Endothelial cell of umbilical vein (primary cell): Measurements from ENCODE around the gene KRT79. TPM values are rescaled to one million over a fixed set of nuclear protein-coding genes. Genes with fewer than 3 reads are reported as not detected.

Source experiments
- BruUV-seq: library from RNA; stranded (reverse); fragments of 400-500 nt; replicated peaks from 2 replicates; lab custom pipeline; 2021; lab: Mats Ljungman, UMichigan
- CTCF ChIA-PET: fragments of 300-600, 350-600 bp; sonication (Branson Sonifier 250); formaldehyde crosslinking; loops from one replicate; lab custom pipeline; 2021; ENCODE audit warnings: antibody characterized with exemption, inconsistent platforms; lab: Charles Lee
- POLR2A ChIA-PET: fragments of 300-600, 350-600 bp; sonication (Branson Sonifier 250); formaldehyde crosslinking; loops from one replicate; lab custom pipeline; 2021; ENCODE audit warnings: antibody characterized with exemption, inconsistent platforms; lab: Charles Lee
- DNase-seq: peaks from one replicate; pipeline ENCODE4 v3.0.0-alpha.2; 2011; ENCODE audit warnings: low read depth, low spot score
- FAIRE-seq: peaks from 2 replicates; lab custom pipeline; 2011; peaks lifted over from hg19 to GRCh38; lab: Jason Lieb, UNC
- H2AFZ ChIP-seq: 2 replicates; pipeline ENCODE4 v1.6.0; 2012; ENCODE audit warnings: low read depth, low read length, control low read depth, inconsistent platforms
- H3K27ac ChIP-seq: 2 replicates; pipeline ENCODE4 v1.5.1; 2011; ENCODE audit warnings: low read depth, mild to moderate bottlenecking, control low read depth, low read length, moderate library complexity; ENCODE audit not compliant: insufficient read depth
- H3K27me3 ChIP-seq, 2 experiments: 2 replicates each; pipeline versions ENCODE4 v1.6.0 to v1.6.1; 2011; ENCODE audit warnings: low read length in 2 of 2, mixed read lengths in 1 of 2; ENCODE audit not compliant: control insufficient read depth in 2 of 2, insufficient read depth in 2 of 2
- H3K36me3 ChIP-seq, 2 experiments: 2 replicates in 1 of 2; 3 replicates in 1 of 2; pipeline ENCODE4 v1.5.1; 2011; ENCODE audit warnings: low read length in 2 of 2, mild to moderate bottlenecking in 1 of 2, moderate library complexity in 1 of 2; ENCODE audit not compliant: control insufficient read depth in 2 of 2, insufficient read depth in 2 of 2; ENCODE audit errors: extremely low read depth in 1 of 2
- H3K4me1 ChIP-seq: 3 replicates; pipeline ENCODE4 v1.5.1; 2011; ENCODE audit warnings: mild to moderate bottlenecking, low read length; ENCODE audit not compliant: control insufficient read depth, insufficient read depth; ENCODE audit errors: extremely low read depth
- H3K4me2 ChIP-seq: 2 replicates; pipeline ENCODE4 v1.6.1; 2011; ENCODE audit warnings: low read length, control low read depth, mixed read lengths; ENCODE audit not compliant: insufficient read depth
- H3K4me3 ChIP-seq, 3 experiments: fragments of 200-600 bp in 1 of 3; sonication (generic), shearing (Covaris generic) in 1 of 3; replicated peaks in 1 of 3; 2 replicates each; pipeline ENCODE4 v1.5.1; 2011 to 2016; ENCODE audit warnings: control low read depth in 3 of 3, low read length in 3 of 3, mild to moderate bottlenecking in 2 of 3, inconsistent platforms in 1 of 3, low read depth in 1 of 3, moderate library complexity in 1 of 3; ENCODE audit not compliant: insufficient read depth in 1 of 3
- H3K79me2 ChIP-seq: 2 replicates; pipeline ENCODE4 v1.6.0; 2012; ENCODE audit warnings: low read length, inconsistent platforms; ENCODE audit not compliant: control insufficient read depth, insufficient read depth
- H3K9ac ChIP-seq: replicated peaks from 2 replicates; pipeline ENCODE3; 2011; ENCODE audit warnings: low read length, control low read depth; ENCODE audit not compliant: insufficient read depth; ENCODE audit errors: extremely low read depth
- H3K9me1 ChIP-seq: replicated peaks from 3 replicates; pipeline ENCODE4 v1.6.0; 2011; ENCODE audit warnings: mild to moderate bottlenecking, low read length; ENCODE audit not compliant: control insufficient read depth, insufficient read depth; ENCODE audit errors: extremely low read depth
- H3K9me3 ChIP-seq: replicated peaks from 2 replicates; pipeline ENCODE4 v1.5.1; 2012; ENCODE audit warnings: low read length, inconsistent platforms; ENCODE audit not compliant: control insufficient read depth, insufficient read depth
- H4K20me1 ChIP-seq: replicated peaks from 2 replicates; pipeline ENCODE3; 2011; ENCODE audit warnings: mild to moderate bottlenecking, low read length; ENCODE audit not compliant: control insufficient read depth, insufficient read depth; ENCODE audit errors: extremely low read depth
- EZH2 ChIP-seq: IDR thresholded peaks from 2 replicates; pipeline ENCODE4 v1.6.1; 2012; ENCODE audit warnings: borderline replicate concordance, low read depth, mild to moderate bottlenecking, moderate library complexity, low read length, inconsistent platforms; ENCODE audit not compliant: severe bottlenecking
- FOS ChIP-seq: IDR thresholded peaks from 2 replicates; pipeline ENCODE4 v1.6.1; 2011; ENCODE audit warnings: mild to moderate bottlenecking, low read length, moderate library complexity, borderline replicate concordance; ENCODE audit not compliant: insufficient read depth
- GATA2 ChIP-seq: IDR thresholded peaks from 2 replicates; pipeline ENCODE4 v1.7.0; 2011; ENCODE audit warnings: low read depth, mild to moderate bottlenecking, moderate library complexity, mixed read lengths, low read length; ENCODE audit not compliant: insufficient read length, insufficient read depth
- JUN ChIP-seq: IDR thresholded peaks from 2 replicates; pipeline ENCODE4 v1.6.1; 2011; ENCODE audit warnings: borderline replicate concordance, low read depth; ENCODE audit not compliant: insufficient read length, insufficient read depth
- MAX ChIP-seq: IDR thresholded peaks from 2 replicates; pipeline ENCODE4 v1.6.1; 2011; ENCODE audit not compliant: insufficient read depth, insufficient read length
- MYC ChIP-seq: IDR thresholded peaks from one replicate; pipeline ENCODE4 v1.6.1; 2011; ENCODE audit warnings: mild to moderate bottlenecking, low read depth, low read length
- POLR2A ChIP-seq: IDR thresholded peaks from 2 replicates; pipeline ENCODE4 v1.6.1; 2012; ENCODE audit warnings: low read depth, mild to moderate bottlenecking, control low read depth, low read length
- POLR2AphosphoS5 ChIP-seq: IDR thresholded peaks from 2 replicates; pipeline ENCODE4 v1.6.1; 2012; ENCODE audit warnings: low read depth, mild to moderate bottlenecking, control low read depth, low read length, moderate library complexity; ENCODE audit not compliant: insufficient read depth
- dilution Hi-C: fragments of 300-500 bp; cut with MboI; formaldehyde crosslinking; loops from one replicate; pipeline ENCODE4 v1.15.0; 2019; ENCODE audit warnings: low sequenced_read_pairs; ENCODE audit not compliant: extremely low pct_ligation_motif_present
- intact Hi-C: fragments of 100-400 bp; cut with micrococcal nuclease; formaldehyde crosslinking; loops from one replicate; pipeline ENCODE4 v1.10.0; 2022
- polyA plus RNA-seq, 4 experiments: library from polyadenylated mRNA; depleted of rRNA in 3 of 4; stranded (reverse) in 3 of 4; unstranded in 1 of 4; fragments of >200 nt; gene quantifications; 2 replicates each; pipeline versions ENCODE4 v1.2.1 to v1.2.3, GENCODE V29; 2011 to 2012; ENCODE audit warnings: missing spikeins in 1 of 4
- total RNA-seq: library from RNA; stranded (reverse); gene quantifications from 2 replicates; pipeline ENCODE4 v1.2.3, GENCODE V29; 2021
- TF ChIP-seq, protein P1 (sequence below), 2 donors: IDR thresholded peaks; 1 replicate in 1 of 2; 2 replicates in 1 of 2; pipeline ENCODE4 v1.5.1; 2011; ENCODE audit warnings: low read length in 2 of 2, mild to moderate bottlenecking in 2 of 2, moderate library complexity in 2 of 2, control low read depth in 1 of 2, inconsistent platforms in 1 of 2, low read depth in 1 of 2; ENCODE audit not compliant: insufficient read depth in 1 of 2; ENCODE audit errors: extremely low read depth in 1 of 2

Gene KRT79
- total and polyA plus RNA-seq, 2 donors (not counting 3 experiments of a cell fraction or from before 2014, with no cell fraction given), result not detected

- FAIRE-seq, result no peak
- no peak overlapping the region for H3K27ac ChIP-seq
- H3K9me1 ChIP-seq, result no peaks in the 10 kb centered on the region
- intact Hi-C loops, result no loop called here
- ChIA-PET POLR2A (no interaction called here), CTCF (no interaction called here)
- H3K4me3 ChIP-seq, result no peak overlapping the region
- dilution Hi-C loops, result no loop called here
- no peaks in the 10 kb centered on the region for H3K9me3 ChIP-seq
- H3K9ac ChIP-seq, result no peak overlapping the region
- BruUV-seq, result no TSS peak
- TF ChIP-seq FOS (no peak), POLR2AphosphoS5 (no peak), POLR2A (no peak), EZH2 (no peak), JUN (no peak), MYC (no peak), GATA2 (no peak), MAX (no peak)
- TF ChIP-seq, protein P1, sequence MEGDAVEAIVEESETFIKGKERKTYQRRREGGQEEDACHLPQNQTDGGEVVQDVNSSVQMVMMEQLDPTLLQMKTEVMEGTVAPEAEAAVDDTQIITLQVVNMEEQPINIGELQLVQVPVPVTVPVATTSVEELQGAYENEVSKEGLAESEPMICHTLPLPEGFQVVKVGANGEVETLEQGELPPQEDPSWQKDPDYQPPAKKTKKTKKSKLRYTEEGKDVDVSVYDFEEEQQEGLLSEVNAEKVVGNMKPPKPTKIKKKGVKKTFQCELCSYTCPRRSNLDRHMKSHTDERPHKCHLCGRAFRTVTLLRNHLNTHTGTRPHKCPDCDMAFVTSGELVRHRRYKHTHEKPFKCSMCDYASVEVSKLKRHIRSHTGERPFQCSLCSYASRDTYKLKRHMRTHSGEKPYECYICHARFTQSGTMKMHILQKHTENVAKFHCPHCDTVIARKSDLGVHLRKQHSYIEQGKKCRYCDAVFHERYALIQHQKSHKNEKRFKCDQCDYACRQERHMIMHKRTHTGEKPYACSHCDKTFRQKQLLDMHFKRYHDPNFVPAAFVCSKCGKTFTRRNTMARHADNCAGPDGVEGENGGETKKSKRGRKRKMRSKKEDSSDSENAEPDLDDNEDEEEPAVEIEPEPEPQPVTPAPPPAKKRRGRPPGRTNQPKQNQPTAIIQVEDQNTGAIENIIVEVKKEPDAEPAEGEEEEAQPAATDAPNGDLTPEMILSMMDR (IDR thresholded peaks at IDR 0.05; ENCODE audit: extremely low read depth in 1 of 2, insufficient read depth in 1 of 2, low read depth in 1 of 2, low read length in 2 of 2), result no peak
- no peaks in the 10 kb centered on the region for H3K4me1 ChIP-seq
- no peak overlapping the region for H2AFZ ChIP-seq
- no peaks in the 10 kb centered on the region for H4K20me1 ChIP-seq
- peaks cover 2 to 7% of the 10 kb centered on the region in 2 experiments for H3K27me3 ChIP-seq
- DNase-seq, result no peak
- no peak overlapping the region for H3K4me2 ChIP-seq
- no peaks in the 10 kb centered on the region for H3K36me3 ChIP-seq
- H3K79me2 ChIP-seq, result no peaks in the 10 kb centered on the region
These were observed 37.7 kb downstream of the KRT79 start for GRCh38 chr12:52796429-52796794.
